CMK (cell line): ENCODE data around the gene RNF6.
A peak's percentile ranks its signal among the peaks of the same experiment; 100 is the strongest.

Experiments used
- DNase-seq: peaks from one replicate; pipeline ENCODE4 v3.0.0-alpha.2; 2010; ENCODE audit warnings: low read depth

RNF6 gene

GRCh38 chr13:26225896-26226617 lies 3.9 kb upstream of the RNF6 start:
- no peak for DNase-seq

DNA sequence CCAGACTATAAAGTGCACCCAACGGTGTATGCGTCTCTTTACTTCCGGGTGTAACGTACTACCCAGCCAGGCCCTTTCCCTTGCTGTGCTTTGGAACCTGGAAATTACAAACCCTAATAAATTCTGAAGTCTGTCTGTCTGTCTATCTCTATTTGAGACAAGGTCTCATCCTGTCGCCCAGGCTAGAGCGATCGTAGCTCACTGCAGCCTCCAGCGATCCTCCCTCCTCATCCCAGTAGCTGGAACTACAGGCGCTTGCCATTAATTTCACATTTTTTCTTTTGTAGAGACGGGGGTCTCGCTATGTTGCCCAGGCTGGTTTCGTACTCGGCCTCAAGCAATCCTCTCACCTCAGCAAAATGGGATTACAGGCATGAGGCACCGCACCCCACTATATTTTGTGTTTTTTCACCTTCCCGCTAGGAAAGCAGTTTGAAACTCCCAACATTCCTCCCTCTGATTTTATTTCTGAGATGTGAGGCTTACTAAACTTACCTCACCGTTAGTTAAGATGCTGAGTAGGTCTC lies 469 bp upstream of the RNF6 start:
- DNase-seq: no peak

DNA sequence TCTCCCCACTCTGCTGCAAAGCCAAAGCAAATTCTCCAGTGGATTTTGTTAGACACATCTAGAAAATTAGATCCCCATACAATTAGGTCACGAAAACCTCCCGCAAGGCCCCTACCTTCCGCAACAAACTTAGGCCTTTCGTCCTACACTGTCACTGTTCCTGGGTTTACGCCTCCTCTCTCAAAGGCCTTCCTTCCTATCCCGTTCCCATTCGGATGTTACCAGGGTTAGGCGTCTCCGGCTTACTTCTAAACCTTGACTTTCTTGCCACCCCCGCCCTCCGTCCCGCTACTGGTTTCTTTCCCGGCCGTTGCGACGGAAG lies 754 bp downstream of the RNF6 start:
- no peak for DNase-seq

GRCh38 chr13:26220575-26220974 lies 1.5 kb downstream of the RNF6 start:
- no peak for DNase-seq

GRCh38 chr13:26219726-26220125 lies 2.4 kb downstream of the RNF6 start:
- DNase-seq: no peak

DNA sequence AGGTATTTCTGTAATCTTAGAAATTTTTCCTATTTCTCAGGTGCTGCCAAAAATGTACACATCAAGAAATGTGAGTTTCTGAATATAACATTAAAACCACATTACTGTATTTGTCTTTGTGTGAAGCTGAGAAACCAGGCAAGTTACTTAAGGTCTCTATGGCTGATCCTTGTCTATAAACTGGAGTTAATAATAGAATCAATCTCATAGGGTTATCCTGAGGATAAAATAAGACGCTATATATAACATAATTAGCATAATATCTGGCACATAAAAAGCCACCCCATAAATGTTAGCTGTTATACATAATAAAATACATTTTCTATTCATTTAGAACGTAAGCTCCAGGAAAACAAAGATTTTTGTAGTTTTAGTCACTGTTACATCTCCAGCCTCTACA lies 6.1 kb downstream of the RNF6 start:
- no peak for DNase-seq

DNA sequence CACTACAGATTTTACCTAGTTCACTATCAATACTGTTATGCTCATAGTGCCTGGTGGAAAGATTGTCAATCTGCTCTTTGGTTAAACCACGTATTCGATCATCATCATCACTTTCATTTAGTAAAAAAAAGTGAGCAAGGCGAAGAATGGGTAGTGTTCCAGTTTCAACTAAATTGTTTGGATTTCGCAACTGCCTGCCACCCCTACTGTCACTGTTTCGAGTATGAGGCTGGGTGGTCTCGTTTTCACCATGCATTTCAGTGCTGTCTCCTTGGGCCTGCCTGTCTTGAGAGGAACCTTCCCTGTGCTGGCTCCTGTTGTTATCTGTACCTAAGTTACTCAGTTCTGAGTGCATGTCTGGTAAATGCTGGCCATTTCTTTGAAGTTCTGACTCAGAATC lies 8.1 kb downstream of the RNF6 start:
- no peak for DNase-seq

DNA sequence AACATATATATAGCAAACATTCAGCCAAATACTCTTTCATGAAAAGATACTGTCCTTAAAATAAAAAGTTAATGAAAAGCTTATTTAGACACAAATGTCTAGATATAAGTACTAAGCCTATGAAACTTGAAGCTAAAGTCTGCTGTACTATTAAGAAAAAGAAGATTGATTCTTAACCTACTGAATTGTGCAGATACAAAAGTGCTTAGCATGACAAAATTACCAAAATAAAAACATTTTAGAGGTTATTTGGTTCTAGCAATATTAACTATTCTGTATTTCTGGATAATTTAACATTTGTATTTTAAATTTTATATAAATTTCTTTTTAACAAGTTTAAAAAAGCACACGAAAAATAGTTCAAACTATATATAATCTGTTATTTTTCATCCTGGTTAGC lies 8.8 kb downstream of the RNF6 start:
- no peak for DNase-seq

DNA sequence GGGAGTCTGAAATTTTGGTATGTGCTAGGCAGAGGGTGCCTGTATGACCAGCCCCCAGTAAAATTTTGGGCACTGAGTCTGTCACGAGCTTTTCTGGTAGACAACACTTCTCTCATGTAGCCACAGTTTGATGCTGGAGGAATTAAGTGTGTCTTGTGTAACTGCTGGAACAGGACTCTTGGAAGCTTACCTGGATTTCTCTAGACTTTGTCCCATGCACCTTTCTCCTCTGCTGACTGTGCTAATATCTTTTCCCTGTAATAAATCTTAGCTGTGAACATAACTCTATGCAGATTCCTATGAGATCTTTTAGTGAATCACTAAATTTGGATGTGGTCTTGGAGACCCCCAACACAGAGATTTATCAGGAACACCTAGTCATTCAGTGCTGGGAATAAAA lies 13.8 kb downstream of the RNF6 start:
- DNase-seq: no peak

DNA sequence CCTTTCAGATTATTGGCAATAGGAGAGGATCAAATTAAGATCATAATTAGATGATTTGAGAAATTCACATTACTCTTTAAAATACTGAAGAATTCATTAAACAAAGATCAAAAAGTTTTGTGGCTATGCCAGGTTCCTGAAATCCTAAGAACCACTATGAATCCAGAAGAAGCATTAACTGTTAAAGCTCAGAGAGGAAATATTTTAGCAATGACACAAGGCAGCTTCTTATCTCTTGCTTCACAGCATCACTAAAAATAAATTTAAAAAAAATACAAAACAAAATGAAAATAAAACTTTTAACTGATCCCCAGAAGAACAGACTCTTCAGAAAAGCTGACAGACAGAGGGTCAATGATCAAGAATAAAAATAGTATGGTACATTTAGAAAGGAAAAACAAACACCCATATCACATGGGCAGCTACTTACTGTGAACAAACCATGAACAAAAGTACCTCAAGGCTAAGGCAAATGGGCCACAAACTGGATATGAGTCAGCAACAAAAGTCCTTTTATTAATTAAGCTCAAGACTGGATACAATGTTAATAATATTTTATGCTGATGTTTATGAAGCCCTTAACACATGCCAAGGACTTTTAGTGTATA lies 19.6 kb downstream of the RNF6 start:
- DNase-seq: no peak

DNA sequence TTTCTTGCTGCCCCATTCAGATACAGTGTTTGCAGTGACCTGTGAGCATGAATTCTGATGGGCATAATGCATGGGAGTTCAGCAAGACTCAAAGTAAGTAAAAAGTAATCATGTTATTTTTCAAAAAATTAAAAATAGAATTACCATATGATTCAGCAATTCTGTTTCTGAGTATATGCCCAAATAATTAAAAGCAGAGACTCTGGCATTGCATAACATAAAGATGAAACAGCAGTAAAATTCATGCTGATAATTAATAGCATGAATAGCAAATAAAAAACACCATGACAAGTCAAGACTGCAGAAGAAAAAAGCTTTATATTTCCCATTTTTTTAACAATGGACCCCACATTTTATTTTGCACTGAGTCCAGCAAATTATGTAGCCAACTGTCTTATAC lies 21.3 kb downstream of the RNF6 start:
- no peak for DNase-seq

DNA sequence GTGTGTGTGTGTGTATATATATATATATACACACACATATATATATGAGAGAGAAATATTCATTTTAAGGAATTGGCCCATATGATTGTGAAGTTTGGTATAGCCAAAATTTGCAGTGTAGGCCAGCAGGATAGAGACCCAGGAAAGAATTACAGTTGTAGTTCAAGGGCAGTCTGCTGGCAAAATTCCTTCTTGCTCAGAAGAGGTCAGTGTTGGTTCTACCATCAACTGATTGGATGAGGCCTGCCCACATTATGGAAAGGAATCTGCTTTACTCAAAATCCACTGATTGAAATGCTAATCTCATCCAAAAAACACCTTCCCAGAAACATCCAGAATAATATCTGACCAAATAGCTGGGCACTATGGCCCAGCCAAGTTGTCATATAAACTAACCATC lies 24.0 kb downstream of the RNF6 start:
- no peak for DNase-seq

- DNase-seq: no peak
These were observed 24.8 kb downstream of the RNF6 start for GRCh38 chr13:26197298-26197697.

DNA sequence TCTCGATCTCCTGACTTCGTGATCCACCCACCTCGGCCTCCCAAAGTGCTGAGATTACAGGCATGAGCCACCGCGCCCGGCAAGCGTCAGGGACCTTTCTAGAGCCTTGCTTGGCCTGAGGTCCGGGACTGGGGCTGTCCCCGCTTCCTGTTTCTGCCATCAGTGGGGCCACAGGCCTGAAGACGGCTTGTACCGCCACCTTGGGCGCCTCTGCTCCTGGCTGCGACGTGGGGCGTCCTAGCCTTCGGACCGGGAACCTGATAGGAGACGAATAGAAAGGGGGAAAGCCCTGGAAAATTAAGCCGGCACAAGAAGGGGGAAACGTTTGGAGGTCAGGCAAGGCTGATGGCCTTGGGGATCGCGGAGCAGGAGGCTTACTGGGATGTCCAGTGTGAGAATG lies 35.1 kb downstream of the RNF6 start:
- no peak for DNase-seq

DNA sequence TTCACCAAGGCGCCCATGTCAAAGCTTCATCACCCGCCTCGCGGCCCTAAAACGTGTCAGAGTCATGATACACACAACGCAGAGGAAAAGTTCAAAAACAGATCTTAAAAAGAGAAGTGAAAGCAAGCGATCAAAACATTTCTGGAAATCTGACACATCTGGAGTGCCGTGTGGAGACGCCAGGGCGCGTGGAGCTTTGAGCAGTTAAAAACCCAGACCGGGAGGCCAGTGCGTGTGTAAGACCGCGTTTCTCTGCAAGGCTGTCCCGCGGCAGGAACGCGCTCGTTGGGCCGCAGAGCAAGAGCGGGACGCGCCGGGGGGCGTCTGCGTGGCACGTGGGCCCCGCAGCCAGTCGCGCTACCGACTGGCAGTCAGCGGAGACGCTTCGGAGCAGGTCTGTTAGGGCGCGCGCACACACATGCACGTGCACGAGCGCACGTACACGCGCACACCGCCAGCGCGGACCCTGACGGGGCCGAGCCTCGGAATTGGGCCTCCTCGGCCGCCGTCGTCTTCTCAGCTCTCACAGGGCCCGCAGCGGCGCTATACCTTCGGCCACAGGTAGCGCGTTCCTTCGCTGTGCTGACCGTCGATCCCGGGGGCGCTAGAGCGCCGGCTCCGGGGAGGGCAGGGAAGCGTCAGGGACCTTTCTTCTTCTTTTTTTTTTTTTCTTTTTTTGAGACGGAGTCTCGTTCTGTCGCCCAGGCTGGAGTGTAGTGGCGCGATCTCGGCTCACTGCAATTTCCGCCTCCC lies 35.8 kb downstream of the RNF6 start:
- peak; percentile 71 for DNase-seq

DNA sequence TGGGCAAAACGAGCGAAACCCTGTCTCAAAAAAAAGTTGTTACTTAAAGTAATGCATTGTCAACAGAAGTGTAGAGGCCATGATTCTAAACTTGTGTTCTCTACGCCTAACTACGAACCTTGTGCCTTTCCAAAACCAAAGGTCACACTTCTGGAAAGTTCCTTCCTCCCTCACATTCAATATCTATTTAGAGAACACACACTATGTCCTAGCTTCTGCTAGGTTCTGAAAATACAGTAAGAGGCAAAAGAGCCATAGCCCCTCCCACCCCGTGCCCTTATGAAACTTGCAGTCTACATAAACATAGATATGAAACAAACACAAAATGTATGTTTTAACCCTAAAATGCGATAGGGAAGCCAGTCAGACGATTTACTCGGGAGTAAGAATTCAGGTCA lies 36.4 kb downstream of the RNF6 start:
- no peak for DNase-seq

DNA sequence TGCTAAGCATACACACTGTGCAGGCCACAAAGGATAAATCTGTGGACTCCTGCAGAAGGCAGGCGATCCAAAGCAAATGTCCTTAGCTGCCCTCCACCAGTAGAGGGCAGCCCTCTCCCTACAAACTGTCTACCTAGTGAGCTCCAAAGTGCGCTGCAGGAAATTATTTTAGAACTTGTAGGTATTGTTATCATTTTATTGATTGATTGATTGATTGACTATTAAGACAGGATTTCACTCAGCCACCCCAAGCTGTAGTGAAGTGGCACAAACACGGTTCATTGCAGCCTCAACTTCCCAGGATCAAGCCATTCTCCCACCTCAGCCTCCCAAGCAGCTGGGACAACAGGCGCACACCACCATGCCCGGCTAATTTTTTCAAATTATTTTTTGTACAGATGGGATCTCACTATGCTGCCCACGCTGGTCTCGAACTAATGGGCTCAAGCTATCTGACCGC lies 37.3 kb downstream of the RNF6 start:
- peak; percentile 20 for DNase-seq

DNA sequence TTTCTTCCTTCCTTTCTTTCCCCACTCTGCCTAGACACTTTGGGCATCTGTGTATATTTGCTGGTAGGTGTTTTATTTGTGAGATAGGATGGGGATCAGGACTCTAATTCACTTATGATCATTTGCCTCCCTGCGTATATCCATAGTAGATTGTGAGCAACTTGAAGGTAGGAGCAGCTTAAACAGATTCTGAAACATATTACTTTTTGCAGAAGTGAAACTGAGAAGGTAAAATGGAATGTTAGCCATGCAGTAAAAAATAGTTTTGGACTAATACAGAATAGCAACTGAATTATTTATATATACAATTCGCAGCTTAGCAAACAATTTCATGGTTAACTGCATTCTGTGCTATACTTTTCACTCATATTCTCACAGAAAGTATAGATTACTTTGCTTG lies 38.7 kb downstream of the RNF6 start:
- DNase-seq: no peak

- no peak for DNase-seq
These were observed 42.8 kb downstream of the RNF6 start for GRCh38 chr13:26179344-26179743.

DNA sequence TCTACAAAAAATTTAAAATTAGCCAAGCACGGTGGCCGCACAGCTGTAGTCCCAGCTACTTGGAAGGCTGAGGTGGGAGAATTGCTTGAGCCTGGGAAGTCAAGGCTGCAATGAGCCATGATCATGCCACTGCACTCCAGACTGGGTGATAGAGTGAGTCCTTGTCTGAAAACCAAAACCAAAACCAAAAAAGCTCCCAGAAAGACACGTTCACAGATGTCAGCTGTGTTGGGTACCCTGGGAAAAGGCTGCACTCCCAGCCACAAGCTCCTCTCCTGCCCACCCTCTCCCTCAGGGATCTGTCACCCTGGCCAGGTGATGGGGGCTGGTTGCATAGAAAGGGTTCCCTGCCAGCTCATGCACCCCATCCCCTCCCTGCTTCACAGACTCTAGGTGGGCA lies 53.3 kb downstream of the RNF6 start:
- DNase-seq: no peak

DNA sequence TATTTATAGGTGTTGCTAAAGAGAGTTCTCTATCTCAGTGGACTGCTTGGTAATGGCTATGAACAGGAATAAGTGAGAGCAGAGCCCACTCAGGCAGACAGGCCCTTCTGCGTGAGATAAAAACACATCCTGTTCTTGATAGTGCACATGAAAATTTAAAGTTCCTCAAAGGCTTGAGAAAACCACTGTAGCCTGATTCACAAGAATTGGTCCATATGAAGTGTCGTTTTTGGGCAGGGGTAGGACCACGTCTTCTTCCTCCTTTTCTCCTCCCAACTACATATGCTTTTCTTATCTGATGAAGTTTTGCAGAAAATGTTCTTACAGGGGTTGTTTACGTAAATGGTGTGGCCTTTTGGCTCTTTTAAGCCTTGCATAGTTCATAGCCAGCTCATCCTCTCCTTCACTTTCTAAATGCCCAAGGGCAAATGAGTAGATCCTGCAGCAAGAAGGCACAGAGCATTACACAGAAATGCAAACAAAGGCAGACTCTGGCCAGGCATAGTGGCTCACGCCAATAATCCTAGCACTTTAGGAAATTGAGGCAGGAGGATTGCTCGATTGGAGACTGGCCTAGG lies 53.8 kb downstream of the RNF6 start:
- no peak for DNase-seq

DNA sequence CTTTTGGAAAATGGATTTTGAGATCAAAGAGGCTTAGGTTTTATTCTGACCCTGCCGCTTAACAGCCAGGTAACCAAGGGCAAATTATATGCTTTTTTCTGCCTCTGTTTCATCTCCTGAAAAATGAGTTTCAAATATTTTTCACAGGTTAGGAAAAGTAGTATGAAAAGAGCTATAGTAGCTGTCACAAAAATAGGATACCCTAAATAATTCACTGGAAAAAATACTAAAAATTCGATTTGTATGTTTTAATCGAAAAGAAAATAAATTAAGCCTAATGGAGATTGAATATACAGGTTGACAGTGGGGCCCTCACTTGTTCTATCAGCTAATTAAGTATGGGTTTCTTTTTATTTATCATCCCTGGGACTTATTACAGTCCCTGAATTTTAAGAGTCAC lies 58.3 kb downstream of the RNF6 start:
- DNase-seq: no peak
